GM21717 (cell line): Measurements from ENCODE around the gene NSG1.
A peak's percentile ranks its signal among the peaks of the same experiment; 100 is the strongest.

ENCODE experiments used
- ATAC-seq: cut with Tn5 transposase; IDR thresholded peaks from one replicate; pipeline ENCODE4 v1.9.1; 2021; ENCODE audit warnings: mild to moderate bottlenecking, moderate library complexity; ENCODE audit not compliant: unreplicated experiment

Gene NSG1

GRCh38 chr4:4428966-4429875 is 42.3 kb downstream of the NSG1 start:
- no peak for ATAC-seq

GRCh38 chr4:4430492-4431195 is 43.7 kb downstream of the NSG1 start:
- ATAC-seq = no peak

- ATAC-seq = no peak
Observed at GRCh38 chr4:4432341-4433125, 45.6 kb downstream of the NSG1 start.

GRCh38 chr4:4433941-4434340 is 47.0 kb downstream of the NSG1 start:
- ATAC-seq = no peak

- ATAC-seq = no peak
Observed at GRCh38 chr4:4436244-4436823, 49.4 kb downstream of the NSG1 start.

GRCh38 chr4:4437798-4438470 is 51.0 kb downstream of the NSG1 start:
- no peak for ATAC-seq

GRCh38 chr4:4438891-4439290 is 52.0 kb downstream of the NSG1 start:
- ATAC-seq = no peak

- no peak for ATAC-seq
Observed at GRCh38 chr4:4439782-4440181, 52.9 kb downstream of the NSG1 start.

GRCh38 chr4:4440333-4441061 is 53.6 kb downstream of the NSG1 start:
- peak; percentile 57 for ATAC-seq

- ATAC-seq = no peak
Observed at GRCh38 chr4:4443821-4444220, 56.9 kb downstream of the NSG1 start.

GRCh38 chr4:4446434-4446833 is 59.5 kb downstream of the NSG1 start:
- no peak for ATAC-seq

GRCh38 chr4:4455210-4455865 is 68.4 kb downstream of the NSG1 start:
- ATAC-seq = peak; percentile 67

- ATAC-seq = no peak
Observed at GRCh38 chr4:4456351-4456750, 69.4 kb downstream of the NSG1 start.

- ATAC-seq = no peak
Observed at GRCh38 chr4:4456816-4457578, 70.1 kb downstream of the NSG1 start.

- no peak for ATAC-seq
Observed at GRCh38 chr4:4457803-4458553, 71.1 kb downstream of the NSG1 start.

- ATAC-seq = no peak
Observed at GRCh38 chr4:4459181-4459580, 72.3 kb downstream of the NSG1 start.

GRCh38 chr4:4460759-4461158 is 73.9 kb downstream of the NSG1 start:
- ATAC-seq = no peak

- ATAC-seq = no peak
Observed at GRCh38 chr4:4461178-4461577, 74.3 kb downstream of the NSG1 start.
